ENCODE measurements around the gene IL5. TPM values are rescaled to one million over a fixed set of nuclear protein-coding genes. Genes with fewer than 3 reads are reported as not detected.
"Not testable (repeated sequence)": the region's sequence is repeated elsewhere in the genome, so short reads cannot be mapped to it uniquely, and the experiment has no call there.

IL5 gene
- polyA plus RNA-seq: under 1 TPM in 1 of 3 donors, not detected in 2; 0.09 TPM

DNA sequence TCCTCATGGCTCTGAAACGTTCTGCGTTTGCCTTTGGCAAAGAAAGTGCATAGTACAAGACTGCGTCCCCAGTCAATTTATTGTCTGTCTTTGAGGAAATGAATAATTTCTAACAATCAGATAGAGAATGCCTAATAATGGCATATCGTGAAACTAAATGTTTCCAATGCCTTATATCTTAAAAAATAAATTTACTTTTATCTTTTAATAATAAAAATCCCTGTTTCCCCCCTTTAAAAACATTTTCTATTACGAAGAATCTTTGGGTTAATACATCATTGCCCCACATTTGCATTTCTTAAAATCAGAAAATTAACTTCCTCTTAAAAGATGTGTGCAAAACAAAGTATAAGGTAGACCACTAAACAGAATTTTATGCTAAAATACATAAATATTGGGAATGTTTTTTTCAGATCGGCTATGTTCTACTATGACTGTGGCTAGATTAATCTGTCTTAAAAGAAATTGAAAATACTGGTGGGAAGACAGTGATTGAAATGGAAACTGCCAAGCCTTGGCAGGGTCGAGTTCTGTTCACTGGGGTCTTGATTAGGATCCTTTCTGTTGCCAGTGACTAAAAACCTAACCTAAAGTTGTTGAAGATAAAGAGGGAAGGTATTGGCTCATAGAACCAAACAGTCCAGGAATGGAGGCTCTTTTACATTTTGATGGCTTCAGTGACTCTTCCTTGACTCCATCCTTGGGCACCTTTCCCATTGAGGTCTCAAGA is at the start of gene IL5:
TSS of gene IL5 (minus strand) at position 51 of the 730 bp plus-strand sequence. CDS start at position 7, 44 bp downstream.
- WGBS, 3 donors: 80 to 87% (median 86%) methylated on average over 7 of the region's 7 CpGs
- no peak within 1 kb of the TSS for H3K27ac ChIP-seq (ENCODE audit: low read depth, low read length)

- WGBS, 3 donors: 59 to 78% (median 76%) methylated on average over 2 of the region's 2 CpGs
Measured at GRCh38 chr5:132592521-132592920, 49.2 kb upstream of the IL5 start.

GRCh38 chr5:132591145-132591544 is 47.8 kb upstream of the IL5 start:
- WGBS, 3 donors: 86 to 90% (median 89%) methylated on average over 3 of the region's 3 CpGs
- no peak overlapping the region for H3K27ac ChIP-seq (ENCODE audit: low read depth, low read length)

More at GRCh38 chr5:132592521-132592920, 49.2 kb upstream of the IL5 start:
- no peak overlapping the region for H3K27ac ChIP-seq (ENCODE audit: low read depth, low read length)

DNA sequence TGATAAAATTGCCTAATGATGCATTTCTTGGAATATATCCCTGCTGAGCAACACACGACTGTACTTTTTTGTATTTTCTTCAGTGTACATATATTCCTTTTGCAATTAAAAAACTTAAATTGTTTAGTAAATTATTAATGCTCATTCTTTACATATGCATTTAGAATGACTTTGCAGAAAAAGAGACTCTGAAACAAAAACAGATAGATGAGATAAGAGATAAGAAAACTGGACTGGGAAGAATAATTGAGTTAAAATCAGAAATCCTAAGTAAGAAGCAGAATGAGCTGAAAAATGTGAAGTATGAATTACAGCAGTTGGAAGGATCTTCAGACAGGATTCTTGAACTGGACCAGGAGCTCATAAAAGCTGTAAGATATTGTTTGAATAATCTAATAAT is 46.1 kb upstream of the IL5 start:
- WGBS, 3 donors: 84 to 93% (median 91%) methylated on average over 1 of the region's 1 CpG
- H3K27ac ChIP-seq (ENCODE audit: low read depth, low read length): no peak overlapping the region

DNA sequence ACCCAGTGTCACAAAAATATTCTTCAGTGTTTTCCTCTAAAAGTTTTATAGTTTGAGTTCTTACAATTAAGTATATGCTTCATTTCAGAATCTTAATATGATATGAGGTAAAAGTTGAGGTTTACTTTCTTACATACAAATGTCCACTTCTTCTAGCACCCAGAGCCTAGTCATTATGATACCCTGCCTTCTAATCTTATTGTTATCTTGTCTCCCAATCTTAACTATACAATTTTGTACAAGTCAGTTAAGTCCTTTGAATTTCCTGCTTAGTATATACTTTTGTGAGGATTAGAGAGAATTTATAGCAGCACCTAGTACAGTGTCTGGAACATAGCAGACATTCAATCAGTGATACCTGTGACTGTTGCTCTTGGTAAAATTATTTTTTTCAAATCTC is 42.7 kb upstream of the IL5 start:
- no peak overlapping the region for H3K27ac ChIP-seq (ENCODE audit: low read depth, low read length)

DNA sequence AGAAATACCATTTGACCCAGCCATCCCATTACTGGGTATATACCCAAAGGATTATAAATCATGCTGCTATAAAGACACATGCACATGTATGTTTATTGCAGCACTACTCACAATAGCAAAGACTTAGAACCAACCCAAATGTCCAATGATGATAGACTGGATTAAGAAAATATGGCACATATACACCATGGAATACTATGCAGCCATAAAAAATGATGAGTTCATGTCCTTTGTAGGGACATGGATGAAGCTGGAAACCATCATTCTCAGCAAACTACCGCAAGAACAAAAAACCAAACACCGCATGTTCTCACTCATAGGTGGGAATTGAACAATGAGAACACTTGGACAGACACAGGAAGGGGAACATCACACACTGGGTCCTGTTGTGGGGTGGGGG is 41.2 kb upstream of the IL5 start:
- 96 to 100% methylated on average over 2 of the region's 2 CpGs; no CpG with 5 or more reads in 1 of the 3 donors for WGBS, 3 donors
- not testable (repeated sequence) for H3K27ac ChIP-seq (ENCODE audit: low read depth, low read length)

- 92 to 100% (median 96%) methylated on average over 1 of the region's 1 CpG for WGBS, 3 donors
Measured at GRCh38 chr5:132576123-132576522, 32.8 kb upstream of the IL5 start.

GRCh38 chr5:132566657-132567056 is 23.3 kb upstream of the IL5 start:
- H3K27ac ChIP-seq (ENCODE audit: low read depth, low read length): no peak overlapping the region
- 88 to 94% (median 91%) methylated on average over 1 of the region's 1 CpG for WGBS, 3 donors

More at GRCh38 chr5:132576123-132576522, 32.8 kb upstream of the IL5 start:
- no peak overlapping the region for H3K27ac ChIP-seq (ENCODE audit: low read depth, low read length)

- 98 to 100% (median 99%) methylated on average over 2 of the region's 2 CpGs for WGBS, 3 donors
- H3K27ac ChIP-seq (ENCODE audit: low read depth, low read length): not testable (repeated sequence)
Measured at GRCh38 chr5:132564555-132564954, 21.2 kb upstream of the IL5 start.

- 94 to 97% (median 97%) methylated on average over 3 of the region's 3 CpGs for WGBS, 3 donors
- H3K27ac ChIP-seq (ENCODE audit: low read depth, low read length): no peak overlapping the region
Measured at GRCh38 chr5:132561601-132562000, 18.3 kb upstream of the IL5 start.

- 88 to 94% (median 89%) methylated on average over 2 of the region's 2 CpGs for WGBS, 3 donors
- no peak overlapping the region for H3K27ac ChIP-seq (ENCODE audit: low read depth, low read length)
Measured at GRCh38 chr5:132559383-132560060, 16.2 kb upstream of the IL5 start.

DNA sequence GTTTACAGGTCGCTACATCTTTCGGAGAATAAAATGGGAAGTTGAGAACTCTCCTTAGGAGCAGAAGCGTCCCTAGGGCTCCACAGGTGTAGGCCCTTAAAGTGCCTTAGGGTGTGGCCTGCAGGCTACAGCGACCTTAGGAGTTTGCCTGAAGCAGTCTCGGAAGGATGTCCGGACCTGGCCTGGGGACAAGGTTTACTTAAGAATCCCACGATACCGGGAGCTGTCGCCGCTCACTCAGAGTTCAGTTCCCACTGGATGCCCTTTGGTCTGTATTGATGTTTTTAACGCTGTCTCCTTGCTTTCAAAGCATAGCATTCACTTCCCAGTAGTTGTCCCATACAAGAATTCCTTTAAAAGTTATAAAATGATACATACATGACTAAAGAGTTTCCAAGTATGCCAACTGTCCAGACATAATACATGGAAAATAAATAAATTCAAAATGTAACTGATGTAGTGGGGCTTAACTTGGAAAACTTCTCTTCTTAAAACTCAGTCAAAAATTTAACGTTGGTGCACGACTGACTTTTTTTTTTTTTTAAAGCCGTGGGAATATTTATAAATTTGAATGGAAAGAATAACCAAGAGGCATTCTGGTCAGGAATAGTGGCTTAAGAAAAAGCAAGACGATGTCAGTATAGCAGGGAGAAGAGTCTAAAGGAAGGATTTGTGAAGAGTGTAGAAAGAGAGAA is 14.3 kb upstream of the IL5 start:
- WGBS, 3 donors: 5 to 7% (median 5%) methylated on average over 15 of the region's 15 CpGs
- H3K27ac ChIP-seq (ENCODE audit: low read depth, low read length): no peak overlapping the region

GRCh38 chr5:132556763-132557477 is 13.6 kb upstream of the IL5 start, which contains the start of gene RAD50:
TSS of gene RAD50 (plus strand) at chr5:132556977. CDS start at chr5:132557325, 348 bp downstream.
- WGBS, 3 donors: 0% methylated on average over 49 to 53 of the region's 53 CpGs
- peak within 1 kb of the TSS; percentile 54 for H3K27ac ChIP-seq (ENCODE audit: low read depth, low read length)

GRCh38 chr5:132556153-132556762 is 12.9 kb upstream of the IL5 start:
- H3K27ac ChIP-seq (ENCODE audit: low read depth, low read length): peak overlapping the region; percentile 54
- WGBS, 3 donors: 38 to 57% (median 53%) methylated on average over 15 of the region's 15 CpGs

GRCh38 chr5:132549576-132549975 is 6.3 kb upstream of the IL5 start:
- no peak overlapping the region for H3K27ac ChIP-seq (ENCODE audit: low read depth, low read length)
- WGBS, 3 donors: 75 to 86% (median 81%) methylated on average over 2 of the region's 2 CpGs

GRCh38 chr5:132548834-132549233 is 5.5 kb upstream of the IL5 start:
- 89 to 93% (median 91%) methylated on average over 5 of the region's 7 CpGs for WGBS, 3 donors
- H3K27ac ChIP-seq (ENCODE audit: low read depth, low read length): not testable (repeated sequence)

DNA sequence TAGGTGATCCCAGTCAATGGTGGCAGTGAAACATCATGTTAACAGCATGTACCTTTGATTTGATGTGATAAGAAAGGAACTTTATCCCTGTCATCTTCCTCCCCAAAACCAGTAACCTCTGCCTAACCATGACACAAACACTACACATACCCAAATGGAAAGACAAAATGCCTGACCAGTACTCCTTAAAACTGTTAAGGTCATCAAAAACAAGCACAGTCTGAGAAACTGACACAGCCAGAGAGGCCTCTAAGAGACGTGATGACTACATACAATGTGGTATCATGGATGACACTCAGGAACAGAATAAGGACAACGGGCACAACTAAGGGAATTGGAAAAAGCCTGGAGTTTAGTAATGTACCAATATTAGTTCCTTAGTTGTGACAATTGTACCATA is 3.9 kb upstream of the IL5 start:
- H3K27ac ChIP-seq (ENCODE audit: low read depth, low read length): no peak overlapping the region
- WGBS, 3 donors: 84 to 89% (median 86%) methylated on average over 2 of the region's 2 CpGs

DNA sequence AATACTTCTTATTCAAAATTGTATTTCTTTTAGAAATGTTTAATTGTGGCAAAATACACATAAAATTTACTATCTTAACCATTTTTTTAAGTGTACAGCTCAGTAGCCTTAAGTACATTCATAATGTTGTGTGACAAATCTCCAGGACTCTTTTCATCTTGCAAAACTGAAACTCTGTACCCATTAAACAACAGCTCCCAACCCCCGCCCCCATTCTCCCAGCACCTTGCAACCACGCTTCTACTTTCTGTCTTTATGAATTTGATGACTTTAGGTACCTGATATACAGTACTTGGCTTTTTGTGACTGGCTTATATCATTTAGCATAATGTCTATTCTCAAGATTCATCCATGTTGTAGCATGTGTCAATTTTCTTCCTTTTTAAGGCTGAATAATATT is 2.8 kb upstream of the IL5 start:
- no peak overlapping the region for H3K27ac ChIP-seq (ENCODE audit: low read depth, low read length)
- 87 to 97% (median 93%) methylated on average over 2 of the region's 2 CpGs for WGBS, 3 donors

Data from adipose tissue (tissue), 3 donors.